Cardiac muscle cell (in vitro differentiated cells and primary cell): ENCODE measurements around the gene CCDC102A. TPM values are rescaled to one million over a fixed set of nuclear protein-coding genes. Genes with fewer than 3 reads are reported as not detected.

Experiments
- DNase-seq, 2 donors: peaks; one replicate each; pipeline versions ENCODE4 v3.0.0 to v3.0.0-alpha.2; 2010 to 2017; ENCODE audit warnings: low read depth in 1 of 2, low spot score in 1 of 2
- H3K27ac ChIP-seq: fragments of 200-600 bp; sonication (generic); 2 replicates; pipeline ENCODE4 v1.5.1; 2016
- H3K27me3 ChIP-seq: fragments of 200-600 bp; sonication (generic); 2 replicates; pipeline ENCODE4 v1.6.0; 2016; ENCODE audit warnings: control low read depth
- H3K36me3 ChIP-seq: fragments of 200-600 bp; sonication (generic); 2 replicates; pipeline ENCODE4 v1.5.1; 2016; ENCODE audit warnings: control low read depth
- H3K4me1 ChIP-seq: fragments of 200-600 bp; sonication (generic); 2 replicates; pipeline ENCODE4 v1.8.1; 2017; ENCODE audit warnings: low read depth, mild to moderate bottlenecking, mixed run types
- H3K4me3 ChIP-seq: fragments of 200-600 bp; sonication (generic); 2 replicates; pipeline ENCODE4 v1.5.1; 2016; ENCODE audit warnings: mild to moderate bottlenecking
- H3K9me3 ChIP-seq: fragments of 200-600 bp; sonication (generic); 2 replicates; pipeline ENCODE4 v1.5.1; 2017; ENCODE audit warnings: low read depth, mild to moderate bottlenecking, control low read depth
- polyA plus RNA-seq: library from polyadenylated mRNA; unstranded; fragments of >200 nt; fragmentation: Nextera tagmentation; extraction: Ambion mirVana; gene quantifications from 2 replicates; pipeline ENCODE4 v1.2.1, GENCODE V29; 2016
- total RNA-seq: library from RNA; depleted of rRNA; stranded (reverse); fragments of >200 nt; gene quantifications from 2 replicates; pipeline ENCODE4 v1.2.3, GENCODE V29; 2016
- TF ChIP-seq, protein P1 (sequence below): IDR thresholded peaks from 2 replicates; pipeline ENCODE4 v1.5.1; 2012; ENCODE audit warnings: low read depth, mild to moderate bottlenecking, low read length

The CCDC102A gene
- total and polyA plus RNA-seq, 2 experiments from 2014 or later: 30.1 to 51.9 TPM

DNA sequence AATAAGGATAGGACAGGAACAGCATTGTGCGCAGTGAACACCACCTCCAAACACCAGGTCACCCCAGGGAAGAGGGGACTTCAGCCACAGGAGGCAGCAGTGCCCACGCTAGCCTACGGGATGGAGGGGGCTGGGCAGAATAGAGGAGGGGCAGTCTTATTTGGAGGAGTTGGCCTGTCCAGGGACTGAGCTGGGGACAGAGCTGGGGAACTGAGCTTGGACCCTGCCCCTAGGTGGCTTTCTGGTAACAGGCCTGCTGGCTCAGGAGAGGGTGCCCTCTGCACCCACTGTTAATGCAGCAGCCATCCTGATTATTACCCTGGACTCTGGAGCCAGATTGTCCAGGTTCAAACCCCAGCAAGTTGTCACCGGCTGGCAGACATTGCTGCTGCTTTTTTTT, 9.3 kb downstream of the CCDC102A start:
- TF ChIP-seq, protein P1, sequence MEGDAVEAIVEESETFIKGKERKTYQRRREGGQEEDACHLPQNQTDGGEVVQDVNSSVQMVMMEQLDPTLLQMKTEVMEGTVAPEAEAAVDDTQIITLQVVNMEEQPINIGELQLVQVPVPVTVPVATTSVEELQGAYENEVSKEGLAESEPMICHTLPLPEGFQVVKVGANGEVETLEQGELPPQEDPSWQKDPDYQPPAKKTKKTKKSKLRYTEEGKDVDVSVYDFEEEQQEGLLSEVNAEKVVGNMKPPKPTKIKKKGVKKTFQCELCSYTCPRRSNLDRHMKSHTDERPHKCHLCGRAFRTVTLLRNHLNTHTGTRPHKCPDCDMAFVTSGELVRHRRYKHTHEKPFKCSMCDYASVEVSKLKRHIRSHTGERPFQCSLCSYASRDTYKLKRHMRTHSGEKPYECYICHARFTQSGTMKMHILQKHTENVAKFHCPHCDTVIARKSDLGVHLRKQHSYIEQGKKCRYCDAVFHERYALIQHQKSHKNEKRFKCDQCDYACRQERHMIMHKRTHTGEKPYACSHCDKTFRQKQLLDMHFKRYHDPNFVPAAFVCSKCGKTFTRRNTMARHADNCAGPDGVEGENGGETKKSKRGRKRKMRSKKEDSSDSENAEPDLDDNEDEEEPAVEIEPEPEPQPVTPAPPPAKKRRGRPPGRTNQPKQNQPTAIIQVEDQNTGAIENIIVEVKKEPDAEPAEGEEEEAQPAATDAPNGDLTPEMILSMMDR: no peak
- no peaks in the 10 kb centered on the region for H3K36me3 ChIP-seq

DNA sequence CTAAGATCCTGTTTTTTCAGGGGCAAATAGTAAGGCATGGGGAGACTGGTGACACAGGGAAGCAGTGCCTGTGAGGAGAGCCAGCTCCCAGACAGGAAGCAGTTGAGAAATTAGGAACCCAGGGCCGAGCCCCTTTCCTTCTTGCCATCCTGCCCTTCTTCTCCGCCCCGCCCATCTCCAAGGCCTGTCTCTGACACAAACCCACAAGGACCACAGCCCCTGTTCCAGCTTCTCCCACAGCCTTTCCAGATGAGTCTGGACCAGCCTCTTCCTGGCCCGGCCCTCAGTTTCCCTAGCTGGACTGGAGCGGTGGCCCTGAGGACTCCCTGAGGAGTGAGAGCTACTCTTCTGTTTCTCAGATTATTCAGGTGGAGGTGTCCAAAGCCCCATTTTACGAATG, 9.9 kb downstream of the CCDC102A start:
- Histone ChIP-seq H3K4me1 (peaks cover 2% of the 10 kb centered on the region), H3K4me3 (no peak overlapping the region), H3K9me3 (no peaks in the 10 kb centered on the region), H3K36me3 (no peaks in the 10 kb centered on the region), H3K27me3 (no peaks in the 10 kb centered on the region), H3K27ac (no peak overlapping the region)
- TF ChIP-seq, protein P1: no peak
- no peak for DNase-seq

More for the DNA sequence above, 9.3 kb downstream of the CCDC102A start:
- H3K27me3 ChIP-seq: no peaks in the 10 kb centered on the region
- H3K4me1 ChIP-seq: peaks cover 2% of the 10 kb centered on the region
- DNase-seq: no peak
- no peak overlapping the region for H3K27ac ChIP-seq
- no peaks in the 10 kb centered on the region for H3K9me3 ChIP-seq
- no peak overlapping the region for H3K4me3 ChIP-seq

DNA sequence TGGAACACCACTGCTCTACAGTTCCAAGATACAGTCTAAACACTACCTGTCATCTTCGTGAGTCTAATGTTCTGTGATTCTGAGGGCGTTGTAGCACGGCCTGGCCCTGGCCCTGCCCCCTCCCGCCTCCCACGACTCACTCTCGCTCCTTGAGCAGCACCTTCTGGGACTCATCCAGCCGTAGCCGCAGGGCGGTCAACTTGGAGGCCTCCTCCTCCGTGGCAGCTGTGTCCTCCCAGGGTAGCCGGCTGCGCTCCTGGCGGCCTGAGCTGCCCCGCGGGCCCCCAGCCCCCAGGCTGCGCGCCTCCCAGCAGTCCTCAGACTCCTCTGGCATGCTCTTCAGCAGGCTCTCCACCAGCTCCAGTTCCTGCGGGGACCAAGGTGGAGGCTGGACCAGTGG, 10.6 kb downstream of the CCDC102A start:
- Histone ChIP-seq H3K27me3 (no peaks in the 10 kb centered on the region), H3K9me3 (no peaks in the 10 kb centered on the region), H3K4me1 (peaks cover 2% of the 10 kb centered on the region), H3K27ac (no peak overlapping the region), H3K36me3 (no peaks in the 10 kb centered on the region), H3K4me3 (no peak overlapping the region)
- DNase-seq: no peak
- TF ChIP-seq, protein P1: no peak

DNA sequence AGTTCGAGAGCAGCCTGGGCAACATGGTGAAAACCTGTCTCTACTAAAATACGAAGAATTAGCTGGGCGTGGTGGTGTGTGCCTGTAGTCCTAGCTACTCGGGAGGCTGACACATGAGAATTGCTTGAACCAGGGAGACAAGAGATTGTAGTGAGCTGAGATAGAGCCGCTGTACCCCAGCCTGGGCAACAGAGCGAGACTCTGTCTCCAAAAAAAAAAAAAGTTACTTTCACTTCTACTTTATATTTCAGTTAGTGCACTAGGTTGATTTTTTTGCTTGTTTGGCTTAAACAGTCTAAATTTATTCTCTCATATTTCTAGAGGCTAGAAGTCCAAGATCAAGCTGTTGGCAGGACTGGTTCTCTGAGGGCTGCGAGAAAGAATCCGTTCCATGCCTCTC, 13.4 kb downstream of the CCDC102A start:
- no peaks in the 10 kb centered on the region for H3K4me1 ChIP-seq
- H3K27me3 ChIP-seq: no peaks in the 10 kb centered on the region
- H3K36me3 ChIP-seq: no peaks in the 10 kb centered on the region
- H3K4me3 ChIP-seq: no peak overlapping the region
- no peaks in the 10 kb centered on the region for H3K9me3 ChIP-seq
- no peak for DNase-seq
- TF ChIP-seq, protein P1: no peak
- H3K27ac ChIP-seq: no peak overlapping the region

DNA sequence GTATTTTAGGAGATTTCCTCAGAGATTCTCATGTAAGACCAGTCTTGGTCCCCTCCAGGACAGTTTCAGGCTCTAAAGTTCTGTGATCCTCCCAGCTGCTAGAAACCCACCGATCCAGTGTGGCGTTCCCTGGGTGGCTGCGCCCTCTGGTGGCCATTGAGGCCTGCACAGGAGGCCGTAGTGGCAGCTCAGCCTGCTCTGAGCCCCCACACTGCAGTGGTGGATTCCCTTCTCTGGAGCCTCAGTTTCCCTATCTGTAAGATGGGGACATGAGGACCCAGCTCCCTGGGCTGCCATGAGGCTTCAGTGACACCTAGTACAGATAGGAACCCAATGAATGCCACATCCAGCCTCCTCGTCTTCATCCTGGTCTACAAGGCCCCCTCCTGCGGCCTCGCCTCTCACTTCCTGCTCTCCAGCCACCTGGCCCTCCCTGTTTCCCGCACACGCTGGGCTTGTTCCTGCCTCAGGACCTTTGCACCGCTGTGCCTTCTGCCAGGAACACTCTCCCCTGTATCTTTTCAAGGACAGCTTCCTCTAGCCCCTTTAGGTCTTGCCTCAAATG, 16.5 kb downstream of the CCDC102A start:
- Histone ChIP-seq H3K27me3 (no peaks in the 10 kb centered on the region), H3K27ac (peak overlapping the region; percentile 45), H3K36me3 (no peaks in the 10 kb centered on the region), H3K4me3 (no peak overlapping the region), H3K4me1 (peaks cover 6% of the 10 kb centered on the region), H3K9me3 (no peaks in the 10 kb centered on the region)
- peak; percentile 79 to 90 for DNase-seq
- TF ChIP-seq, protein P1: peak; percentile 99
